Activated CD4-positive, alpha-beta T cell treated with anti-CD3 and anti-CD28 coated beads for 36 hours (primary cell): Measurements from ENCODE around the gene GRIK1. TPM values are rescaled to one million over a fixed set of nuclear protein-coding genes. Genes with fewer than 3 reads are reported as not detected.

ENCODE experiments used
- ATAC-seq: fragments of 200-7000 bp; cut with Tn5 transposase; one replicate; pipeline ENCODE4 v1.10.0; 2021; ENCODE audit warnings: mild to moderate bottlenecking, moderate library complexity
- CTCF ChIA-PET: fragments of 350-600 bp; sonication (Branson Sonifier 250); formaldehyde crosslinking; loops from one replicate; lab custom pipeline; 2021; ENCODE audit warnings: antibody characterized with exemption; lab: Charles Lee
- POLR2A ChIA-PET: fragments of 350-600 bp; sonication (Branson Sonifier 250); formaldehyde crosslinking; loops from one replicate; lab custom pipeline; 2021; ENCODE audit warnings: antibody characterized with exemption, inconsistent platforms; lab: Charles Lee
- DNase-seq: peaks from one replicate; pipeline ENCODE4 v3.0.0-alpha.2; 2020
- H3K27ac Mint-ChIP-seq: one replicate; pipeline ENCODE4 v1.8.0; 2021; ENCODE audit warnings: mixed read lengths
- H3K27me3 Mint-ChIP-seq: one replicate; pipeline ENCODE4 v1.8.0; 2021; ENCODE audit warnings: mixed read lengths
- H3K36me3 Mint-ChIP-seq: one replicate; pipeline ENCODE4 v1.8.0; 2021; ENCODE audit warnings: low read depth, mixed read lengths
- H3K4me1 Mint-ChIP-seq: one replicate; pipeline ENCODE4 v1.8.0; 2021; ENCODE audit warnings: mixed read lengths
- H3K4me3 Mint-ChIP-seq: one replicate; pipeline ENCODE4 v1.8.0; 2021; ENCODE audit warnings: mild to moderate bottlenecking, moderate library complexity, mixed read lengths
- H3K9me3 Mint-ChIP-seq: one replicate; pipeline ENCODE4 v1.8.0; 2021; ENCODE audit warnings: low read depth, mixed read lengths
- intact Hi-C, 2 experiments: fragments of 100-400 bp; cut with DNase I in 1 of 2; cut with micrococcal nuclease in 1 of 2; formaldehyde crosslinking; loops; one replicate each; pipeline versions ENCODE4 v1.14.2 to v1.15.1; 2022 to 2024; cut with DNase I, micrococcal nuclease
- total RNA-seq, 2 experiments: library from RNA; stranded (reverse); gene quantifications; one replicate each; pipeline ENCODE4 v1.2.3, GENCODE V29; 2021

The GRIK1 gene
- total RNA-seq, 2 experiments from 2014 or later, result not detected

- no peak overlapping the region for H3K4me3 Mint-ChIP-seq
- DNase-seq (no peak), ATAC-seq (no peak)
- H3K27me3 Mint-ChIP-seq, result peaks cover 8% of the 10 kb centered on the region
- no peaks in the 10 kb centered on the region for H3K9me3 Mint-ChIP-seq
- no peak overlapping the region for H3K27ac Mint-ChIP-seq
- POLR2A ChIA-PET, result no interaction called here
- no peaks in the 10 kb centered on the region for H3K36me3 Mint-ChIP-seq
- H3K4me1 Mint-ChIP-seq, result no peaks in the 10 kb centered on the region
- intact Hi-C loops, result no loop called here
- CTCF ChIA-PET, result interaction anchor here (0.6 kb wide), 1 partner anchor 75 kb away, joined by 4 read pairs; no protein-coding TSS in a partner anchor
Observed at GRCh38 chr21:29775462-29775861, 164.3 kb downstream of the GRIK1 start.

GRCh38 chr21:29771491-29772066, 168.2 kb downstream of the GRIK1 start:
- ATAC-seq, result no peak
- H3K27me3 Mint-ChIP-seq, result peaks cover 2% of the 10 kb centered on the region
- intact Hi-C loops, result no loop called here
- H3K4me3 Mint-ChIP-seq, result no peak overlapping the region
- no peaks in the 10 kb centered on the region for H3K9me3 Mint-ChIP-seq
- ChIA-PET POLR2A (no interaction called here), CTCF (interaction anchor here (0.6 kb wide), 1 partner anchor 209 kb away, joined by 4 read pairs; no protein-coding TSS in a partner anchor)
- DNase-seq, result no peak
- no peak overlapping the region for H3K27ac Mint-ChIP-seq
- no peaks in the 10 kb centered on the region for H3K36me3 Mint-ChIP-seq
- no peaks in the 10 kb centered on the region for H3K4me1 Mint-ChIP-seq

GRCh38 chr21:29763674-29764073, 176.1 kb downstream of the GRIK1 start:
- H3K4me1 Mint-ChIP-seq, result no peaks in the 10 kb centered on the region
- peaks cover 5% of the 10 kb centered on the region for H3K27me3 Mint-ChIP-seq
- ChIA-PET POLR2A (no interaction called here), CTCF (no interaction called here)
- intact Hi-C loops, result no loop called here
- H3K27ac Mint-ChIP-seq, result no peak overlapping the region
- no peak for ATAC-seq
- DNase-seq, result no peak
- no peaks in the 10 kb centered on the region for H3K9me3 Mint-ChIP-seq
- H3K36me3 Mint-ChIP-seq, result no peaks in the 10 kb centered on the region
- H3K4me3 Mint-ChIP-seq, result no peak overlapping the region

GRCh38 chr21:29762570-29763082, 177.2 kb downstream of the GRIK1 start:
- ChIA-PET CTCF (no interaction called here), POLR2A (no interaction called here)
- ATAC-seq, result no peak
- Mint-ChIP-seq H3K9me3 (no peaks in the 10 kb centered on the region), H3K4me3 (no peak overlapping the region), H3K27me3 (peaks cover 5% of the 10 kb centered on the region), H3K4me1 (no peaks in the 10 kb centered on the region), H3K36me3 (no peaks in the 10 kb centered on the region), H3K27ac (no peak overlapping the region)
- no peak for DNase-seq
- intact Hi-C loops, result no loop called here

- H3K4me3 Mint-ChIP-seq, result no peak overlapping the region
- H3K27me3 Mint-ChIP-seq, result no peaks in the 10 kb centered on the region
- no peak overlapping the region for H3K27ac Mint-ChIP-seq
- POLR2A ChIA-PET, result no interaction called here
- H3K4me1 Mint-ChIP-seq, result no peaks in the 10 kb centered on the region
- H3K9me3 Mint-ChIP-seq, result no peaks in the 10 kb centered on the region
- H3K36me3 Mint-ChIP-seq, result no peaks in the 10 kb centered on the region
- ATAC-seq, result no peak
- CTCF ChIA-PET, result no interaction called here
- no peak for DNase-seq
- intact Hi-C loops, result no loop called here
Observed at GRCh38 chr21:29753216-29753615, 186.6 kb downstream of the GRIK1 start.

GRCh38 chr21:29751473-29752185, 188.2 kb downstream of the GRIK1 start:
- intact Hi-C loops, result no loop called here
- Mint-ChIP-seq H3K27ac (no peak overlapping the region), H3K4me3 (no peak overlapping the region), H3K36me3 (no peaks in the 10 kb centered on the region), H3K4me1 (no peaks in the 10 kb centered on the region), H3K27me3 (peaks cover 2% of the 10 kb centered on the region), H3K9me3 (no peaks in the 10 kb centered on the region)
- ChIA-PET CTCF (no interaction called here), POLR2A (no interaction called here)
- ATAC-seq (no peak), DNase-seq (no peak)

- Mint-ChIP-seq H3K4me1 (no peaks in the 10 kb centered on the region), H3K27ac (no peak overlapping the region), H3K9me3 (no peaks in the 10 kb centered on the region), H3K4me3 (no peak overlapping the region), H3K36me3 (no peaks in the 10 kb centered on the region), H3K27me3 (peaks cover 2% of the 10 kb centered on the region)
- intact Hi-C loops, result no loop called here
- ChIA-PET POLR2A (no interaction called here), CTCF (interaction anchor here (2.4 kb wide), 1 partner anchor 11 kb away, joined by 9 read pairs; no protein-coding TSS in a partner anchor)
- ATAC-seq (no peak), DNase-seq (no peak)
Observed at GRCh38 chr21:29749957-29750356, 189.8 kb downstream of the GRIK1 start.

- Mint-ChIP-seq H3K9me3 (no peaks in the 10 kb centered on the region), H3K27ac (no peak overlapping the region), H3K4me3 (no peak overlapping the region), H3K27me3 (peaks cover 2% of the 10 kb centered on the region), H3K4me1 (no peaks in the 10 kb centered on the region), H3K36me3 (no peaks in the 10 kb centered on the region)
- POLR2A ChIA-PET, result no interaction called here
- ATAC-seq (no peak), DNase-seq (no peak)
- intact Hi-C loops, result no loop called here
- CTCF ChIA-PET, result interaction anchor here (0.6 to 2.4 kb wide), 4 partner anchors 11 to 66 kb away, joined by 3 to 9 read pairs (median 3); no protein-coding TSS in a partner anchor
Observed at GRCh38 chr21:29749223-29749622, 190.6 kb downstream of the GRIK1 start.

- Mint-ChIP-seq H3K4me3 (no peak overlapping the region), H3K4me1 (no peaks in the 10 kb centered on the region), H3K27me3 (peaks cover 2% of the 10 kb centered on the region), H3K27ac (no peak overlapping the region), H3K9me3 (no peaks in the 10 kb centered on the region), H3K36me3 (no peaks in the 10 kb centered on the region)
- ChIA-PET CTCF (interaction anchor here (0.6 to 2.4 kb wide), 4 partner anchors 12 to 65 kb away, joined by 3 to 9 read pairs (median 3); no protein-coding TSS in a partner anchor), POLR2A (no interaction called here)
- ATAC-seq, result no peak
- intact Hi-C loops, result no loop called here
- DNase-seq, result no peak
Observed at GRCh38 chr21:29748391-29749167, 191.2 kb downstream of the GRIK1 start.

GRCh38 chr21:29741761-29742160, 198.0 kb downstream of the GRIK1 start:
- no peak for DNase-seq
- ChIA-PET POLR2A (no interaction called here), CTCF (no interaction called here)
- intact Hi-C loops, result no loop called here
- no peaks in the 10 kb centered on the region for H3K36me3 Mint-ChIP-seq
- H3K27me3 Mint-ChIP-seq, result peaks cover 4% of the 10 kb centered on the region
- H3K27ac Mint-ChIP-seq, result no peak overlapping the region
- no peak overlapping the region for H3K4me3 Mint-ChIP-seq
- H3K4me1 Mint-ChIP-seq, result no peaks in the 10 kb centered on the region
- no peaks in the 10 kb centered on the region for H3K9me3 Mint-ChIP-seq
- no peak for ATAC-seq

GRCh38 chr21:29739176-29739575, 200.6 kb downstream of the GRIK1 start:
- DNase-seq (no peak), ATAC-seq (no peak)
- no peak overlapping the region for H3K4me3 Mint-ChIP-seq
- H3K27me3 Mint-ChIP-seq, result peaks cover 4% of the 10 kb centered on the region
- ChIA-PET POLR2A (no interaction called here), CTCF (no interaction called here)
- intact Hi-C loops, result no loop called here
- no peak overlapping the region for H3K27ac Mint-ChIP-seq
- no peaks in the 10 kb centered on the region for H3K9me3 Mint-ChIP-seq
- no peaks in the 10 kb centered on the region for H3K4me1 Mint-ChIP-seq
- no peaks in the 10 kb centered on the region for H3K36me3 Mint-ChIP-seq
